Measurements from ENCODE around the gene FGGY. TPM values are rescaled to one million over a fixed set of nuclear protein-coding genes. Genes with fewer than 3 reads are reported as not detected.

Gene FGGY
- total RNA-seq, 1 experiment from 2014 or later = 6.4 TPM

GRCh38 chr1:59545830-59546229 is 248.9 kb downstream of the FGGY start:
- intact Hi-C loops (cut with micrococcal nuclease; ENCODE audit: unreplicated experiment) = no loop called here
- Histone ChIP-seq H3K4me1 (no peaks in the 10 kb centered on the region), H3K27me3 (replicated peaks; ENCODE audit: control insufficient read depth, insufficient read depth, low read length) (no peaks in the 10 kb centered on the region), H3K36me3 (ENCODE audit: control insufficient read depth, insufficient read depth, low read length) (no peaks in the 10 kb centered on the region), H3K4me3 (ENCODE audit: low read depth, low read length) (no peak overlapping the region), H3K9me3 (no peaks in the 10 kb centered on the region)
- H3K4me1 Mint-ChIP-seq (ENCODE audit: low read depth, unreplicated experiment) = no peaks in the 10 kb centered on the region
- DNase-seq = no peak
- no peak overlapping the region for H3K4me3 Mint-ChIP-seq (ENCODE audit: unreplicated experiment)
- H3K27ac Mint-ChIP-seq (ENCODE audit: unreplicated experiment) = no peak overlapping the region
- POLR2A ChIA-PET = no interaction called here
- CTCF ChIA-PET = no interaction called here
- BruUV-seq (replicated peaks) = no TSS peak
- TF ChIP-seq CTCF (IDR thresholded peaks at IDR 0.05; ENCODE audit: insufficient read depth in 1 of 2, low read depth in 1 of 2, low read length in 1 of 2, severe bottlenecking in 1 of 2, unreplicated experiment in 1 of 2) = no peak
- H3K27me3 Mint-ChIP-seq (ENCODE audit: insufficient read depth, unreplicated experiment) = no peaks in the 10 kb centered on the region
- no peaks in the 10 kb centered on the region for H3K36me3 Mint-ChIP-seq (ENCODE audit: insufficient read depth, unreplicated experiment)
- H3K9me3 Mint-ChIP-seq (ENCODE audit: unreplicated experiment) = no peaks in the 10 kb centered on the region

DNA sequence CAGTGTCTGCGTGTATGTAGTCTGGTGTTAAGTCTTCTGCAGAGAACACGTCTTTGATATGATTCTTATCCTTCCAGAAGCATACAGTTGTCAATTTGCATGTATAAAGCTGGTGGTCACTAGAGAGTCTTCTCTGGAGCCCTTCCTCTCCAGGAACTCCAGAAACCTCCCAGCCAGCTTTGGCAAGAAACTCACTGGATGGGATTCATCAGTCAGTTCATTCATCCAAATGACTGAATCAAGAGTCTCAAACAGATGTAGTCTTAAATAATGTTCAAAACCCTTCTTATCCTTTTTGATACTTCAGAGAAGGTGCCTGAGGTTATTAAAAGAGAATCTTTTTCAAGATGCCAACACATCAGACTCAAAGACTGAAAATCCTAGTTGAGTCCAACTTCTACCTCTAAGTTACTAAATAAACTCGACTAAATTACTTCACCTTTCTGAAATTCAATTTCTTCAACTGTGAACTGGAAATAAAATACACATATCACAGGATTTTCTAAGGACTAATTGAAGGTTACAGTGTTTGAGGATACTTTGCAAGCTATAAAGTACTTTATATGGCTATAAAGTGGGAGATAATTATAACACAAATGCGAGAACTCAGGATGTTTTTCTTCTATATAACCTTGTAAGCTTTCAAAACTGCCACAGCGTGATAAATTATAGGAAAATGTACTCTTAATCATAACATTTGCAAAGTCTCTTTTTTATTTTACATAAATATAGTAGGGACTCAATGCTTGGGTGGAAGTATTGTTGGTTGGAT is 252.4 kb downstream of the FGGY start:
- intact Hi-C loops (cut with micrococcal nuclease; ENCODE audit: unreplicated experiment) = no loop called here
- no TSS peak for BruUV-seq (replicated peaks)
- CTCF ChIA-PET = no interaction called here

GRCh38 chr1:59549903-59550302 is 253.0 kb downstream of the FGGY start:
- Mint-ChIP-seq H3K27me3 (ENCODE audit: insufficient read depth, unreplicated experiment) (no peaks in the 10 kb centered on the region), H3K4me3 (ENCODE audit: unreplicated experiment) (no peak overlapping the region), H3K9me3 (ENCODE audit: unreplicated experiment) (no peaks in the 10 kb centered on the region), H3K27ac (ENCODE audit: unreplicated experiment) (no peak overlapping the region), H3K36me3 (ENCODE audit: insufficient read depth, unreplicated experiment) (no peaks in the 10 kb centered on the region), H3K4me1 (ENCODE audit: low read depth, unreplicated experiment) (no peaks in the 10 kb centered on the region)
- no peaks in the 10 kb centered on the region for H3K4me1 ChIP-seq
- no TSS peak for BruUV-seq (replicated peaks)
- H3K36me3 ChIP-seq (ENCODE audit: control insufficient read depth, insufficient read depth, low read length) = no peaks in the 10 kb centered on the region
- intact Hi-C loops (cut with micrococcal nuclease; ENCODE audit: unreplicated experiment) = no loop called here
- no peak overlapping the region for H3K4me3 ChIP-seq (ENCODE audit: low read depth, low read length)
- no peaks in the 10 kb centered on the region for H3K9me3 ChIP-seq
- no peaks in the 10 kb centered on the region for H3K27me3 ChIP-seq (replicated peaks; ENCODE audit: control insufficient read depth, insufficient read depth, low read length)
- no peak for TF ChIP-seq CTCF (IDR thresholded peaks at IDR 0.05; ENCODE audit: insufficient read depth in 1 of 2, low read depth in 1 of 2, low read length in 1 of 2, severe bottlenecking in 1 of 2, unreplicated experiment in 1 of 2)
- DNase-seq = no peak
- POLR2A ChIA-PET = no interaction called here
- CTCF ChIA-PET = no interaction called here

More for the DNA sequence above, 252.4 kb downstream of the FGGY start:
- H3K4me1 ChIP-seq = no peaks in the 10 kb centered on the region
- no peak for TF ChIP-seq CTCF (IDR thresholded peaks at IDR 0.05; ENCODE audit: insufficient read depth in 1 of 2, low read depth in 1 of 2, low read length in 1 of 2, severe bottlenecking in 1 of 2, unreplicated experiment in 1 of 2)
- H3K36me3 Mint-ChIP-seq (ENCODE audit: insufficient read depth, unreplicated experiment) = no peaks in the 10 kb centered on the region
- no peak overlapping the region for H3K4me3 Mint-ChIP-seq (ENCODE audit: unreplicated experiment)
- H3K4me3 ChIP-seq (ENCODE audit: low read depth, low read length) = no peak overlapping the region
- H3K27me3 ChIP-seq (replicated peaks; ENCODE audit: control insufficient read depth, insufficient read depth, low read length) = no peaks in the 10 kb centered on the region
- DNase-seq = no peak
- POLR2A ChIA-PET = no interaction called here
- H3K27me3 Mint-ChIP-seq (ENCODE audit: insufficient read depth, unreplicated experiment) = no peaks in the 10 kb centered on the region
- no peaks in the 10 kb centered on the region for H3K4me1 Mint-ChIP-seq (ENCODE audit: low read depth, unreplicated experiment)
- no peaks in the 10 kb centered on the region for H3K9me3 Mint-ChIP-seq (ENCODE audit: unreplicated experiment)
- H3K36me3 ChIP-seq (ENCODE audit: control insufficient read depth, insufficient read depth, low read length) = no peaks in the 10 kb centered on the region
- no peaks in the 10 kb centered on the region for H3K9me3 ChIP-seq
- no peak overlapping the region for H3K27ac Mint-ChIP-seq (ENCODE audit: unreplicated experiment)

All from Caco-2 (cell line).